IPS-15b (cell line): Measurements from ENCODE around the gene HACL1.
"Not testable (repeated sequence)": the region's sequence is repeated elsewhere in the genome, so short reads cannot be mapped to it uniquely, and the experiment has no call there.

Experiments used
- H3K27me3 ChIP-seq: one replicate; pipeline ENCODE4 v1.6.1; 2013; ENCODE audit warnings: low read length; ENCODE audit not compliant: control insufficient read depth, insufficient read depth
- H3K36me3 ChIP-seq: one replicate; pipeline ENCODE4 v1.6.1; 2013; ENCODE audit warnings: low read length; ENCODE audit not compliant: control insufficient read depth, insufficient read depth
- H3K4me1 ChIP-seq: one replicate; pipeline ENCODE4 v1.6.1; 2013; ENCODE audit warnings: mild to moderate bottlenecking, low read length; ENCODE audit not compliant: control insufficient read depth, insufficient read depth
- H3K4me3 ChIP-seq: one replicate; pipeline ENCODE4 v1.5.1; 2013; ENCODE audit warnings: low read depth, low read length
- H3K9ac ChIP-seq: one replicate; pipeline ENCODE4 v1.6.1; 2013; ENCODE audit warnings: low read depth, mild to moderate bottlenecking, low read length
- H3K9me3 ChIP-seq: one replicate; pipeline ENCODE4 v1.6.1; 2013; ENCODE audit warnings: mild to moderate bottlenecking, low read length; ENCODE audit not compliant: control insufficient read depth, insufficient read depth

Gene HACL1

DNA sequence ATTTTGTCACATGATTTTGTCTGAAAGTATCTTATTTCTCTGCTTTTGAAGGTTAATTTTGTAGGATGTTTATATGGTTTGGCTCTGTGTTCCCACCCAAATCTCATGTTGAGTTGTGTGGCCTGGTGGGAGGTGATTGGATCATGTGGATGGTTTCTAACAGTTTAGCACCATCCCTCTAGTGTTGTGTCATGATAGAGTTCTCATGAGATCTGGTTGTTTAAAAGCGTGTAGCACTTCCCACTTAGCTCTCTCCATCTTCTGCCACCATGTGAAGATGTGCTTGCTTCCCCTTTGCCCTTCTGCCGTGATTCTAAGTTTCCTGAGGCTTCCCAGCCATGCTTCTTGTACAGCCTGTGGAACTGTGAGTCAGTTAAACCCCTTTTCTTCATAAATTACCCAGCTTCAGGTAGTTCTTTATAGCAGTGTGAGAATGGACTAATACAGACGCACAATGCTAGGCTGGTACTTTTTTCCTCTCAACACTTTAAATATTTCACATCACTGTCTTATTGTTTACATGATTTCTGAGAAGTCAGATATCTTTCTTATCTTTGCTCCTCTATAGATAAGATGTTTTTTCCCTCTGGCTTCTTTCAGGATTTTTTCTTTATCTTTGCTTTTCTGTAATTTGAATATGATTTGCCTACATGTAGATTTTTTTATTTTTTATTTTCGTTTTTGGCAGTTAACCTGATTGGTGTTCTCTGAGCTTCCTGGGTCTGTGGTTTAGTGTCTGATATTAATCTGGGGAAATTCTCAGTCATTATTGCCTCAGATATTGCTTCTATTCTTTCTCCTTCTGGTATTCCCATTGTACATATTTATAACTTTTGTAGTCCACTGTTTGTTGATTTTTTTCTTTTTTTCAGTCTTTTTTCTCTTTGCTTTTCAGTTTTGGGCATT, 22.4 kb upstream of the HACL1 start:
- no peaks in the 10 kb centered on the region for H3K27me3 ChIP-seq
- H3K4me3 ChIP-seq: no peak overlapping the region
- no peaks in the 10 kb centered on the region for H3K36me3 ChIP-seq
- H3K4me1 ChIP-seq: no peaks in the 10 kb centered on the region
- no peak overlapping the region for H3K9ac ChIP-seq
- H3K9me3 ChIP-seq: peaks cover 4% of the 10 kb centered on the region

DNA sequence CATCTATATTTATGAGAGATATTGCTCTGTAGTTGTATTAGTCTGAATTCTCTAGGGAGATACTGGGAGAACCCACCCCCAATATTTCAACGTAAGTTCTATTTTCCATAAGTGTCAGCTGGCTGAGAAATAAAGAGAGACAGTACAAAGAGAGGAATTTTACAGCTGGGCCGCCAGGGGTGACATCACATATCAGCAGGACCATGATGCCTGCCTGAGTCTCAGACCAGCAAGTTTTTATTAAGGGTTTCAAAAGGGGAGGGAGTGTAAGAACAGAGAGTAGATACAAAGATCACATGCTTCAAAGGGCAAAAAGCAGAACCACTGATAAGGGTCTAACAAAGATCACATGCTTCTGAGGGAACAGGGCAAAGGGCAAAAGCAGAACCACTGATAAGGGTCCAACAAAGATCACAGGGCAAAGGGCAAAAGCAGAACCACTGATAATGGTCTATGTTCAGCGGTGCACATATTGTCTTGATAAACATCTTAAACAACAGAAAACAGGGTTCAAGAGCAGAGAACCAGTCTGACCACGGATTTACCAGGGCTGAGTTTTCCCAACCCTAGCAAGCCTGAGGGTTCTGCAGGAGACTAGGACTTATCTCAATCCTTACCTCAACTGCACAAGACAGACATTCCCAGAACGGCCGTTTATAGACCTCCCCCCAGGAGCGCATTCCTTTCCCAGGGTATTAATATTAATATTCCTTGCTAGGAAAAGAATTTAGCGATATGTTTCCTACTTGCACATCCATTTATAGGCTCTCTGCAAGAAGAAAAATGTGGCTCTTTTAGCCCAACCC, 18.5 kb upstream of the HACL1 start:
- not testable (repeated sequence) for H3K27me3 ChIP-seq, H3K36me3 ChIP-seq, H3K9me3 ChIP-seq, H3K9ac ChIP-seq, H3K4me1 ChIP-seq, H3K4me3 ChIP-seq

DNA sequence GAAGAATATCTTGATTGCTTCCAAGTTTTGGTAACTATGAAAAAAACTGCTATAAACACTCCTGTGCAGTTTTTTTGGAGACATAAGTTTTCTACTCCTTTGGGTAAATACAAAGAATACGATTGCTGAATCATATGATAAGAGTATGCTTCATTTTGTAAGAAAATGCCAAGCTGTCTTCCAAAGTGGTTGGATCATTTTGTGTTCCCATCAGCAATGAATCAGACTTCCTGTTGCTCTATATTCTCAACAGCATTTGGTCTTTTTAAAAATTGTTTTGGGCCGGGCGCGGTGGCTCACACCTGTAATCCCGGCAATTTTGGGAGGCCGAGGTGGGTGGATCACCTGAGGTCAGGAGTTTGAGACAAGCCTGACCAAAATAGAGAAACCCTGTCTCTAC, 14.7 kb upstream of the HACL1 start:
- Histone ChIP-seq H3K9ac (no peak overlapping the region), H3K36me3 (no peaks in the 10 kb centered on the region), H3K4me1 (no peaks in the 10 kb centered on the region)

DNA sequence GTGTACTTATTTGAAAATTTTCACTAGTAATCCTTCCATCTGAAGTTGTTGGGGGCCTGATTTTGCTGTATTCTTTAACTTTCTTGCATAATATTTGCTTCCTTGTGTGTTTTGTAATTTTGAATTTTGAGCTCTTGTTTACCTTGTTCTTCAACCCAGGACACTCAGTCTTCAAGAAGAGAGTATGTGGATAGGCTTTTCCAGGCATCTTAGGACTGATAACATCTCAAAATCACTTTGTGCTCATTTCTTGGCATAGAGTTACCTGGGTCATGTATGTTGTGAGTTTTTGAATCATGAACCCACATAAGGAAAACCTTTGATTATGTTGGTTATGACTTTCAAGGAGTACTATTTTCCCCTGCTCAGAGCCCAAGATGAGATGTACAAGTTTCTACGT, 13.6 kb upstream of the HACL1 start:
- Histone ChIP-seq H3K9me3 (peaks cover 4% of the 10 kb centered on the region), H3K4me3 (no peak overlapping the region), H3K9ac (no peak overlapping the region), H3K36me3 (no peaks in the 10 kb centered on the region), H3K27me3 (no peaks in the 10 kb centered on the region), H3K4me1 (no peaks in the 10 kb centered on the region)

More for the DNA sequence above, 14.7 kb upstream of the HACL1 start:
- no peak overlapping the region for H3K4me3 ChIP-seq
- no peaks in the 10 kb centered on the region for H3K27me3 ChIP-seq
- H3K9me3 ChIP-seq: peaks cover 4% of the 10 kb centered on the region

DNA sequence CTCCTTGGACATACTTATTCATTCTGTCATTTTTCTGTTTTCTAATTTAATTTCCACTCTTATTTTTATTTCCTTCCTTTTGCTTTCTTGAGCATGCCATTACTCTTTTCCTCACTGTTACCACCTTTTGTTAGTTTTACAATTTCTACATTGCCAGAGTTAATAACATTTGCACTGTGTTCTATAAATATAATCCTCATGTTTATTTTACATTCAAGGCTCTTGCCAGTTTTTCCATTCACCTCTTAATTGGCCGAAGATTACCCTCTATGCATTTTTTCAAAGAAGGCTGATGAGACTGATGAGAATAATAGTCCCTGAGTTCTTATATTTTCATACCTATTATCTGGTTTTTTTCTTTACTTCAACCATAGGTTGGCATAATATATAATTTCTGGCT, 10.6 kb upstream of the HACL1 start:
- no peaks in the 10 kb centered on the region for H3K27me3 ChIP-seq
- no peak overlapping the region for H3K4me3 ChIP-seq
- H3K36me3 ChIP-seq: no peaks in the 10 kb centered on the region

DNA sequence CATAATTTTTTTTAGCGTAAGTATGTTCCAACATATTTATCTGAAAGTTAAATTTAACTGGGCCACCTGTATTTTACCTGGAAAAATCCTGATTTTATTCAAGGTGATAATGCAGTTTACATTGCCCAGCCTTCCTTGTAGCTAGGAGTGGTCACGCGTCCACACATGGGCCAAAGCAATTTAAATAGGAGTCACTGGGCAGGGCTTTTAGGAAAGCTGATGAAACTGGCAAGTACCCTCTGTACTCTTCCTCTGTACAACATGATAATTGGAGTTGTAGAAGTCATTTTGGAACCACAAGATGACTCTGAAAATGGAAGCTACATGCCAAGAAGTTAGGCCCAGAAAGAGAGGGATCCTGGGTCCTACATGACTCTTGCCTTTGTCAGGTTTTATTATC, 9.6 kb upstream of the HACL1 start:
- no peak overlapping the region for H3K4me3 ChIP-seq
- no peaks in the 10 kb centered on the region for H3K9me3 ChIP-seq
- no peak overlapping the region for H3K9ac ChIP-seq
- H3K4me1 ChIP-seq: peaks cover 3% of the 10 kb centered on the region
- no peaks in the 10 kb centered on the region for H3K27me3 ChIP-seq
- H3K36me3 ChIP-seq: no peaks in the 10 kb centered on the region

More for the DNA sequence above, 10.6 kb upstream of the HACL1 start:
- H3K9ac ChIP-seq: no peak overlapping the region
- no peaks in the 10 kb centered on the region for H3K9me3 ChIP-seq
- H3K4me1 ChIP-seq: no peaks in the 10 kb centered on the region

DNA sequence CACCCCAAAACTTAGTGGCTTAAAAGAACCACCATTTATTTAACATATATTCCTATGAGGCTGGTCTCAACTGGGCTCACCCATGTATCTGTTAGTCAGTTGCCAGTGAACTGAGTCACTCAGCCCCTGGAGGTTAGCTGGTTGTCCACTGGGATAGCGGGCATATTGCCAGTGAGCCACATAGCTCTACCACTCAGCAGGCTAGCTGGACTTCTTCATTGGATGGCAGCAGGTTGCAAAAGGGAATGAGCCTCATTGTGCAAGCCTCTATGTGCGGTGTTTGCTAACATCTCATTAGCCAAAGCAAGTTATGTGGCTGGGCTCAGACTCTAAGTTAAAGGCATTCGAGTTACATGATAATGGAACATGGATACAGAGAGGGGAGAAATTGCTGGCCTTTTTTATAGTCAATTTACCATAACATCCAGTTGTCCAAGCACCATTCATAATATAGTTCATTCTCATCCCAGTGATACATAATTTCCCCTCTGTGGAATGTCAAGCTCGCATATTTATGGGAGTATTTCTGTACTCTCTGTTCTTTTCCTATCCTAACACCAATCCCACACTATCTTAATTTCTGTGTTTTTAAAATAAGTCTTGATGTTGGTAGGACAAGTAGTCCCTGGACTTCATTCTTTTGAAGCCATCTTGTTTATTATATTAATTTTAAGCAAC, 8.9 kb upstream of the HACL1 start:
- no peak overlapping the region for H3K9ac ChIP-seq
- H3K36me3 ChIP-seq: no peaks in the 10 kb centered on the region
- no peaks in the 10 kb centered on the region for H3K27me3 ChIP-seq
- H3K4me1 ChIP-seq: peaks cover 3% of the 10 kb centered on the region
- H3K9me3 ChIP-seq: no peaks in the 10 kb centered on the region
- H3K4me3 ChIP-seq: no peak overlapping the region

DNA sequence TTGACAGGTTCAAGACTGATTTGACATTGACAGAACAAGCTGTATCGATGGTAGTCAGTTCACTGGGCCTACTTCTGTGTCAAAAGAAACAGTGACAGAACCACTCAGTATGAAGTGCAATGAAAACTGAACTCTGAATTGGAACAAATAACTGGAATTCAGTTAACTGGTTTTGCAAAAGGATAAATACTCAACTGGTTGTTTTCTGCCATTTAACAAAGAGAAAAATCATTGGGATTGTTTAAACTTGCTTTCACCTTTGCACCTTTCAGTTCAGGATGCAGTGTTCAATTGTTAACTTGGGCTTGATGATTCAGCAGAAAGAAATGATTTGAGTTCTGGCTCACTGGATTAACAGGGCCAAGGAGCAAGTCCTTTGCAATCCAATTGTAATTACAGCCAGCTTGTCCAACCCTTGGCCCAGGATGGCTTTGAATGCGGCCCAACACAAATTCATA, 5.1 kb upstream of the HACL1 start:
- H3K9me3 ChIP-seq: no peaks in the 10 kb centered on the region
- no peak overlapping the region for H3K4me3 ChIP-seq
- H3K4me1 ChIP-seq: peaks cover 3% of the 10 kb centered on the region
- no peaks in the 10 kb centered on the region for H3K27me3 ChIP-seq
- no peak overlapping the region for H3K9ac ChIP-seq
- no peaks in the 10 kb centered on the region for H3K36me3 ChIP-seq

DNA sequence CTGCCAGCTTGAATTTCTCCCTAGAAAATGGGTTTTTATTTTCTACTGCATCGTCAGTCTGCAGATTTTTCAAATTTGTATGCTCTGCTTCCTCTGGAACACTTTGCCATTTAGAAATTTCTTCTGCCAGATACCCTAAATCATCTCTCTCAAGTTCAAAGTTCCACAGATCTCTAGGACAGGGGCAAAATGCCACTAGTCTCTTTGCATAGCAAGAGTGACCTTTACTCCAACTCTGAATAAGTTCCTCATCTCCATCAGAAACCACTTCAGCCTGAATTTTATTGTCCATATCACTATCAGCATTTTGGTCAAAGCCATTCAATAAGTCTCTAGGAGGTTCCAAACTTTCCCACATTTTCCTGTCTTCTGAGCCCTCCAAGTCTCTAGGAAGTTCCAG, 3.2 kb upstream of the HACL1 start:
- H3K9ac ChIP-seq, H3K36me3 ChIP-seq, H3K27me3 ChIP-seq, H3K4me3 ChIP-seq, H3K4me1 ChIP-seq, H3K9me3 ChIP-seq: not testable (repeated sequence)

DNA sequence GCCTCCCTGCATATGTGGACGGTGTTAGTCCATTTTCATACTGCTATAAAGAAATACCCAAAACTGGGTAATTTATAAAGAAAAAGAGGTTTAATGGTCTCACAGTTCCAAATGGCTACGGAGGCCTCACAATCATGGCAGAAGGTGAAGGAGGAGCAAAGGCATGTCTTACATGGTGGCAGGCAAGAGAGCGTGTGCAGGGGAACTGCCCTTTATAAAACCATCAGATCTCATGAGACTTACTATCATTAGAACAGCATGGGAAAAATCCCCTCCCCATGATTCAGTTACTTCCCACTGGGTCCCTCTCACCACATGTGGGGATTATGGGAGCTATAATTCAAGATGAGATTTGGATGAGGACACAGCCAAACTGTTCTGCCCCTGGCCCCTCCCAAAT, 1.4 kb upstream of the HACL1 start:
- H3K9me3 ChIP-seq, H3K9ac ChIP-seq, H3K4me1 ChIP-seq, H3K36me3 ChIP-seq, H3K27me3 ChIP-seq: not testable (repeated sequence)
- peak overlapping the region; percentile 94 for H3K4me3 ChIP-seq

DNA sequence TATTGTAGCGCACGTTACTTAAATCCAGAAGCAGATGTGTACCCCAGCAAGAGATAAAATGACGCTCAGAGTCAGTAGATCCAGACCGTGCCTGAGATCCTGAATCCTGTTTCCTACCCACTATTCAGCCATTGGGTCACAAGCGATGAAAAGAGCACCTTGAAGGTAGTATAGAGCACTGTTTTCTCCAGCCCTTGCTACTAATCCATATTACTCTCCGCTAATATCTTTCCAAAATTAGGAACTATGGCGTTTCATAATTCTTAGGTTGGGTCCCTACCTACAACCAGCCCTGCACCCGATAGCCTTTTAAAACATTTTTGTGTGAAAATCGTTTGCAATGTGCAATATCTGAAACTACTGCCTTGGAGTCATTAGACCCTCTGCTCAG, 772 bp upstream of the HACL1 start:
- H3K4me3 ChIP-seq: peak overlapping the region; percentile 94
- peaks cover 3% of the 10 kb centered on the region for H3K4me1 ChIP-seq
- H3K9ac ChIP-seq: peak overlapping the region; percentile 97
- no peaks in the 10 kb centered on the region for H3K9me3 ChIP-seq
- no peaks in the 10 kb centered on the region for H3K27me3 ChIP-seq
- H3K36me3 ChIP-seq: peaks cover 3% of the 10 kb centered on the region
